Urinary bladder (tissue), 4 donors: ENCODE results near the gene CXCL3. TPM values are rescaled to one million over a fixed set of nuclear protein-coding genes. Genes with fewer than 3 reads are reported as not detected.

ENCODE experiments used
- DNase-seq: peaks from one replicate; pipeline ENCODE4 v3.0.0-alpha.2; 2015; ENCODE audit errors: extremely low spot score
- H3K27ac ChIP-seq: one replicate; pipeline ENCODE4 v1.5.1; 2013; ENCODE audit warnings: low read depth, mild to moderate bottlenecking, moderate library complexity
- H3K36me3 ChIP-seq: one replicate; pipeline ENCODE4 v1.6.1; 2013; ENCODE audit warnings: mild to moderate bottlenecking, moderate library complexity; ENCODE audit not compliant: insufficient read depth
- H3K4me1 ChIP-seq: one replicate; pipeline ENCODE4 v1.6.1; 2013; ENCODE audit warnings: mild to moderate bottlenecking, moderate library complexity; ENCODE audit not compliant: insufficient read depth
- H3K4me3 ChIP-seq: one replicate; pipeline ENCODE4 v1.5.1; 2013; ENCODE audit warnings: low read depth, low read length
- whole genome bisulfite sequencing: extraction: QIAGEN DNeasy Blood & Tissue Kit; methylation state at CpG from one replicate; pipeline ENCODE4 v1.1.7; 2013; 5-methylcytosine and 5-hydroxymethylcytosine counted together
- polyA plus RNA-seq: library from polyadenylated mRNA; stranded (reverse); fragments of 200-250 nt; gene quantifications from one replicate; pipeline ENCODE4 v1.2.3, GENCODE V29; 2013
- total RNA-seq: library from RNA; depleted of rRNA; stranded (reverse); fragments of >200 nt; gene quantifications from one replicate; pipeline ENCODE4 v1.2.3, GENCODE V29; 2014
- donor health status: healthy with polysubstance abuse.
- donor health status: healthy.

CXCL3 gene
- total and polyA plus RNA-seq, 2 donors: 0.95 TPM; not detected in 1

DNA sequence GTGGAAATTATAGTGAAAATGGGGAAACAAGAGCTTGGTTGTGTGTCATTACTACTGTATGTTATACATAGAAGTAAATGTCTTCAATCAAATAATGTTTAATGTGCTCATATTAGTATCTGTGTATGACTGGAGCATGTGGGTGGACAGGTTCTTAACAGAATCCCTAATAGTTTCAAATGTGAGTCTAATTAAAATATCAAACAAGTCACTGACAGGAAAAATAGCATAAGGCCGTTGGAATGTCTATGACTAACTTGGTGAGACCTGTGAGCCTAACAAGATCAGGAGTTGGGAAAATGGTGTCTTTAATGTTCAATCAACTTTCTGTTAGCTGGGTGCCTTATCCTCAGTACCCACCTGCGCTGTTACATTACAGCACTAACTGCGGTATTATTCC lies 6.2 kb upstream of the CXCL3 start:
- no peak overlapping the region for H3K4me3 ChIP-seq
- no peaks in the 10 kb centered on the region for H3K36me3 ChIP-seq
- H3K27ac ChIP-seq: no peak overlapping the region
- DNase-seq: no peak
- no peaks in the 10 kb centered on the region for H3K4me1 ChIP-seq
- 84% methylated on average over 3 of the region's 3 CpGs for WGBS

DNA sequence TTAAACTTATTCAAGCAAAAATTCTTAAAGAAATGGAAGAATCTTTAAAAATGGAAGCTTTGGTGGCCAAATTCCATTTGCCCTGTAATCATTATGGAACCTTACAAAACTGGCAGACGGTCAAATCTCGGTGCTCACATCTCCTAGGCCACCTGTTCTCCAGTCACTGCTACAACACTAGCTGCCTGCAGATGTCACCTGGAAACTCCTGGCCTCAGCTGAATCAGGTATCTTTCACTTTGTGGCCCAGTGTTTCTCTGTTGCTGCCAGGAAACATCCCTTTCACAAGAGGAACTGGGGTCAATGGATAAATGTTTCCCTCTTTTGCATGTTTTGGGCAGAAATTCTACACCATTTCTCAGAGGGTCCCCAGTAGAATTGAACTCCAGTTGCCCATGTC lies 4.2 kb upstream of the CXCL3 start:
- H3K27ac ChIP-seq: no peak overlapping the region
- H3K36me3 ChIP-seq: no peaks in the 10 kb centered on the region
- DNase-seq: no peak
- no peak overlapping the region for H3K4me3 ChIP-seq
- no peaks in the 10 kb centered on the region for H3K4me1 ChIP-seq
- WGBS: 77% methylated on average over 2 of the region's 2 CpGs

DNA sequence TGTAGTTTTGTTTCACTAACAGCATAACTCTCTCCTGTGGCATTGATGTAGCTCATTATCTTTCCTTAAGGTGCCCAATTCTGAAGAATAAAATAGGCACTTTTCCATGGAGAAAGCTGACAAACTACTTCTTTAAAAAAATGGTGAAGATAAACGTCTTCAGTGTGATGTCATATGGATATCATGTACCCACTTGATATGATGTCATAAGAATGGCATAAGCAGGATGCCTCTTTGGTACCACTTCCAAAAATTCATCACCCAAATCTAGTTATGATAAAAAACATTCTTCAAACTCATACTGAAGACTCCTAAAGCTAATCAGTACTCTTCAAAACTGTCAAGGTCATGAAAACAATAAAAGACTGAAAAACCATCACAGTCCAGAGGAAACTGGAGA lies 2.9 kb upstream of the CXCL3 start:
- Histone ChIP-seq H3K4me3 (no peak overlapping the region), H3K4me1 (no peaks in the 10 kb centered on the region), H3K27ac (no peak overlapping the region), H3K36me3 (no peaks in the 10 kb centered on the region)
- no peak for DNase-seq
- 35% methylated on average over 1 of the region's 1 CpG for WGBS

DNA sequence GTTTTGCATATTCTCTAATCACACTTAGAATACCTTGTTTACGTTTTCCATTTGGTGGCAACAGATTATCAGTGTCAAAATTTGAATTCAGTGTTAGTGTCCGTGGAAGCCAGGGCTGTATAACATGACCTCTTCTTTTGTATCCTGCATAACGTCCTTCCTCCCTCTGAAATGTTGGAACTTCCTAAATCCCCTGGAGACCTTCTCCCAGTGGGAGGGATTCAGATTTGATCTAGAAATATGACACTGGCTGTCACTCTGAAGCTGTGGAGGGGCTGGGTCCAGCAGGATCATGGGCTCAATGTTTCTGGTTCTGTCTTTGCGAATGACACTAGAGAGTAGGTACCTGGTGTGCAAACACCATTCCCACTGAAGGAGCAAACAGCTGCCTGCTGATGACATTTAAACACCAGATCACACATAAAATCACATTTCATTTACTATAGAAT lies 850 bp upstream of the CXCL3 start:
- 21% methylated on average over 4 of the region's 4 CpGs for WGBS
- Histone ChIP-seq H3K4me3 (peak overlapping the region; percentile 77), H3K36me3 (no peaks in the 10 kb centered on the region), H3K4me1 (no peaks in the 10 kb centered on the region), H3K27ac (no peak overlapping the region)
- DNase-seq: no peak

DNA sequence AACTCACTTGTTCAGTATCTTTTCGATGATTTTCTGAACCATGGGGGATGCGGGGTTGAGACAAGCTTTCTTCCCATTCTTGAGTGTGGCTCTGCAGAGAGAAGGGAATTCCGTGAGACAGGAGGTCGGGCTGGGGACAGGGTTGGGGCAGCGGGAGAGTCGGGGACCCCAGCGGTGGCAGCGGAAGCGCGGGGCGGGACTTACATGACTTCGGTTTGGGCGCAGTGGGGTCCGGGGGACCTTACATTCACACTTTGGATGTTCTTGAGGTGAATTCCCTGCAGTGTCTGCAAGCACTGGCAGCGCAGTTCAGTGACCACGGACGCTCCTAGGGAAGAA lies 434 bp downstream of the CXCL3 start:
- H3K27ac ChIP-seq: no peak overlapping the region
- 4% methylated on average over 17 of the region's 17 CpGs for WGBS
- DNase-seq: no peak
- peak overlapping the region; percentile 77 for H3K4me3 ChIP-seq
- H3K36me3 ChIP-seq: no peaks in the 10 kb centered on the region
- H3K4me1 ChIP-seq: no peaks in the 10 kb centered on the region

DNA sequence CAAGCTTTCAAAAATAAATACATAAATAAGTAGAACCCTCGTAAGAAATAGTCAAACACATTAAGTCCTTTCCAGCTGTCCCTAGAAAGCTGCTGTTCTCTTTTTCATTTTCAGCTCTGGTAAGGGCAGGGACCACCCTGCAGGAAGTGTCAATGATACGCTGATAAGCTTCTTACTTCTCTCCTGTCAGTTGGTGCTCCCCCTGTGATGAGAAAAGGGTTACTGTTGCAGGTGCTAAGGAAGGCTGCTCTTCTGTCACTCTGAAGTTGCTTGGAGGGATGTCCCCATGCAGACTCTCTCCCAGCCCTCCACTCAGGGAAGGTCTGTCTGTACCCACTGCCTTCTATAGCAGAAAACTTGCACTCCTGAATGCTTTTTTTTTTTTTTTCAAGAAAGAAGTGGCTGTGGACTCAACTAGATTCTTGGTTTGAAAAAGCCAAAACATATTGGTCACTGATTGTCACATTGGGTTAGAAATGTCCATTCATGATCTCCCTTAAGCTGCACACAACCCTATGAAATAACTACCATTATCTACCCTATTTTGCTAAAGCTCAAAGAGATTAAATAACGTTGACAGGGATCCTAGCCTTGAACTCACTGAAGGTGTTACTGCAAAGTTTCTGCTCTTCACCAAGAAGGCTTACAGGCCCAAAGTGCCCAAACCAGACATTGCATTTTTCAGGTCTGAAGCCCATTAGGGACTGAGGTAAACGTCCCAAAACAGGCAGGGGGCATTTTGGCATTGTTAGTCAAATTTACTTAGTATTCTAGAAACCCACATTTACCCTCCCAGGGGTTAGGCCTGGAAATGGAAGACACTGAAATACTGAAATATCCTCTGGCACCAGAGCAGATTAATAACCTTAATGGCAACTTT lies 1.2 kb downstream of the CXCL3 start:
- WGBS: 64% methylated on average over 4 of the region's 4 CpGs
- H3K4me3 ChIP-seq: peak overlapping the region; percentile 7
- H3K27ac ChIP-seq: no peak overlapping the region
- H3K4me1 ChIP-seq: no peaks in the 10 kb centered on the region
- no peaks in the 10 kb centered on the region for H3K36me3 ChIP-seq
- no peak for DNase-seq

DNA sequence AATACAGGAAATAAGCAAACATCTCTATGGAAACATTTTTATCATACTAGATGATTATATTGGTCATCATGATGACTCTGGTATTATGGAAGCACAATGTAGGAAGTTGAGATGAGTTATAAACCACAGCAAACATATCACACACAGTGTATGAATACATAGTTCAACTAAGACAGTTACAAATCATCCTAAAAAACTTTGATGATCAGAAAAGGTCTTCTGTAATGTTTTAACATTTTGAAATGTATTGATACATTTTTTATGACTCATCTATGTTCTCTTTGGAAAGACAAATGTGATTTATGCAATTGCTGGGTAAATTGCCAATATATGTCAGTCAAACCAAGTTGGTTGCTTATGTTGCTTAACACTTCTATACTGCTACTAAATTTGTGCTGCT lies 4.8 kb downstream of the CXCL3 start:
- no peak for DNase-seq
- H3K27ac ChIP-seq: no peak overlapping the region
- H3K4me1 ChIP-seq: no peaks in the 10 kb centered on the region
- no peak overlapping the region for H3K4me3 ChIP-seq
- H3K36me3 ChIP-seq: no peaks in the 10 kb centered on the region

DNA sequence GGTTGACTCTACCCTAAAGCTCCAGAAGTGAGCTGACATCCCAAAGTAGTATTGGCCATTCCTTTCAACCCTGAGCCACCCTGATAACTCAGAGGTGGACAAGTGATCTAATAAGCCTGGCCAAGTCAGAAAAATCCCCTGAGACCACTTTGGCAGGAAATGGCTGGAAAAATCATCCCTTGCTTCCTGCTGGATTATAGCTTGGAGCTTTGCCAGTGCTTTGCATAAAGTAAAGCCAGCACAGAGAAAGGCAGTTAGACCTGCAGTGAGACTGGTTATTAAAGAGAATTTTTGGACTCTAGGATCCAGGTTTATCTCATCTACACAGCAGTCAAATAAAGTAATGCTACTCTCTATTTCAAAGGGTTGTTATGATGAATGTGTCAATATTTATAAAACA lies 6.4 kb downstream of the CXCL3 start:
- H3K4me3 ChIP-seq: no peak overlapping the region
- no peak for DNase-seq
- no peaks in the 10 kb centered on the region for H3K36me3 ChIP-seq
- no peaks in the 10 kb centered on the region for H3K4me1 ChIP-seq
- H3K27ac ChIP-seq: no peak overlapping the region

DNA sequence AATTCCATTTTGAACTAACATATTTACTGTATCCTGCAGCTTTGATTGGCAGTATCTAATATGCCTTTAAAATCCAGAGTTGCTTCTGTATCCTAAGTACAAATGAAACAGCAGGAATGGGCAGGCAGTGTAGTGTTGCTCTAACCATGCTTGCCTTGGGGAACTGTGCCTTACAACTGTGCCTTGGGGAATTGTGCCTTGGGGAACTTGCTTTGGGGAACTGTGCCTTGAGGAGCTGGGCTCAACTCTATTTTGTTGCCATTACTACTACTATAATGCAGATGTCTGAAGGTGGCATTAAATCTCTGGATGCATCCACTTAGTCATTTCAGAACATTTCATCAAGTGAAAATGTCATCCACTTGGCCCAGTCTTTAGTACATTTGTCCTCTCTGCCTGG lies 6.9 kb downstream of the CXCL3 start:
- no peak overlapping the region for H3K4me3 ChIP-seq
- no peak for DNase-seq
- H3K4me1 ChIP-seq: no peaks in the 10 kb centered on the region
- H3K27ac ChIP-seq: no peak overlapping the region
- H3K36me3 ChIP-seq: no peaks in the 10 kb centered on the region

DNA sequence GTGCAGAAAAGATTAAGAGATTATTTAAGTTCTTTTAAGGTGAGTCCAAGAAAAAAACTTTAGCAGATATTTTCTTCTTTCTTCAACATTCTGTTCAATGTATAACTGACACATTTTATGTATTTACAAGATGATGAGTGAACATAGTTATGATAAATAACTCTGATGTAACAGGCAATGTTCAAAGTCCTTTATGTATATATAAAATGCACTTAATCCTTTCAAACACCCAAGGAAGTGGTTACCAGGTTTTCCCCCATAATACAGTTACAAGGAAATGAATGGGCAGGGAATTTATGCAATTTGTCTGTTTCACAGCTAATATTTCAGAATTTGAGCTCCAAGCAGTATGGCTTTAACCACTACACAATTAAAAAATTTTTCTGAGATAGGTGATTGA lies 8.2 kb downstream of the CXCL3 start:
- DNase-seq: no peak
- no peaks in the 10 kb centered on the region for H3K4me1 ChIP-seq
- H3K4me3 ChIP-seq: no peak overlapping the region
- no peak overlapping the region for H3K27ac ChIP-seq
- no peaks in the 10 kb centered on the region for H3K36me3 ChIP-seq

DNA sequence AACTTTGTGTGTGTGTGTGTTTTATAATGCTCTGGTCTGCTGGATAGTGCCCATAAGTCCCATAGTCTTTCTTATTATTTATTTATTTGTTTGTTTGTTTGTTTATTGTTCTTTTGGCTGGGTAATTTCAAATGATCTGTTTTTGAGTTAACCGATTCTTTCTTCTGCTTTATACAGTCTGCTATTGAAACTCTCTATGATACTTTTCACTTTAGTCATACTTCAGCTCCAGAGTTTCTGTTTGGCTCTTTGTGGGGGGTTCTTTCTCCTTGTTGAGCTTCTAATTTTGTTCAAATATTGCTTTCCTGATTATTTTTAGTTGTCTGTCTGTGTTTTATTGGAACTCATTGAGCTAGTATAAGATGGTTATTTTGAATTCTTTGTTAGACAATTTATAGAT lies 10.0 kb downstream of the CXCL3 start:
- WGBS: 45% methylated on average over 1 of the region's 1 CpG
- Histone ChIP-seq H3K36me3 (no peaks in the 10 kb centered on the region), H3K4me3 (no peak overlapping the region), H3K27ac (no peak overlapping the region), H3K4me1 (no peaks in the 10 kb centered on the region)
- DNase-seq: no peak

DNA sequence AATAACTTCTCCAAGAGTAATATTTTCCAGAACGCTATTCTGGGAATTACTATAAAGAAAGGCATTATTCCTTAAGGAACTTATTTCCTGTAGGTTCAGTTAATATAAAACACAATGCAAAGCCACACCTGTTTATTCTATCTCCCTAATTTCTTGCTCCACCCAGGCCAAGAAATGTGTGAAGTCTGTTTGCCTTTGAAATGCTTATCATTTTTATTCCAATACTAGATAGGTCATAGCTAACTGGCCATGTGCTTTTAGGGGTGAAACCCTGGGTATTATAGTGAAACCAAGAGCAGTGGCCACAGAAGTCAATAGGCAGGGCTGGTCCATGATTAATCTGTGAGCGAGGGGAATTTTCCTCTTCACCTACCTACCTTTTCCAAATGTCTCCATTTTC lies 14.8 kb downstream of the CXCL3 start:
- WGBS: 87% methylated on average over 2 of the region's 2 CpGs
- Histone ChIP-seq H3K27ac (no peak overlapping the region), H3K36me3 (no peaks in the 10 kb centered on the region), H3K4me1 (no peaks in the 10 kb centered on the region), H3K4me3 (no peak overlapping the region)
- DNase-seq: no peak

DNA sequence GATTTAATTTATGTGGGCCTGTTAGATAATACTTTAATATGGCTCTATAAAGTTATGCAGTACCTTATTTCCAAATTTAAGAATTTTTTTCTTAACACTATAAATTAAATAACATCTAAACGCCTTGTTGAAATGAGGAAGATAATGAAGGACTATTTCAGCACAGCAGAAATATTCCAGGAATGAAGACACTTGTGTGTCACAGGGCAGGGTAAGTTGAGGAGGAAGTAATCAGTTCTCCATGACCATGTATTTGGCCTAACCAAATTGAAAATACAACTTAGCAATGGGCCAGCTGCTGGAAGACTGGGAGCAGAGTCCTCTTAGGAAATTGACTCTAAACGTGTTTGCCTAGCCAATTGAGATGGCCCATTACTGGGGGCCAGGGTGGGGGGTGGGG lies 16.9 kb downstream of the CXCL3 start:
- WGBS: 62% methylated on average over 2 of the region's 2 CpGs
- no peak overlapping the region for H3K27ac ChIP-seq

DNA sequence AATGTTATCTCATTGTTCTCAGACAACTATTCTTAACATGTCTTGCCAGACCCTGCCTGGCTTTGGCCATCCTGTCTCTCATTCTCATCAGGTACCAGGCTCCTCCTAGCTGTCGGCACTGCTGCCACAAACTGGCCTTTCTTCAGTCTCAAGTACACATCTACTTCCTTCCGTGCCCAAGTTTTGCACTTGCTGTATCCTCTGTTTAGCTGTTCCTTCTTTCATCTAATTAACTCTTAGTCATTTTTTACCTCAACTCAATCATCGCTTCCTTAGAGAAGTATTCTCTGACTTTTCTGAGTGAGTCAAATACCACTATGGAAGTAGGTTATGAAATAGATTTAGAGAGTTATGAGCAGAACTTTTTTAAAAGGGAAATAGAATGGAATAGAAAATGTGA lies 19.7 kb downstream of the CXCL3 start:
- Histone ChIP-seq H3K4me3 (no peak overlapping the region), H3K27ac (no peak overlapping the region), H3K4me1 (no peaks in the 10 kb centered on the region), H3K36me3 (no peaks in the 10 kb centered on the region)
- DNase-seq: no peak
- 74% methylated on average over 3 of the region's 3 CpGs for WGBS

More for the DNA sequence above, 16.9 kb downstream of the CXCL3 start:
- no peak for DNase-seq
- Histone ChIP-seq H3K4me3 (no peak overlapping the region), H3K36me3 (no peaks in the 10 kb centered on the region), H3K4me1 (no peaks in the 10 kb centered on the region)

DNA sequence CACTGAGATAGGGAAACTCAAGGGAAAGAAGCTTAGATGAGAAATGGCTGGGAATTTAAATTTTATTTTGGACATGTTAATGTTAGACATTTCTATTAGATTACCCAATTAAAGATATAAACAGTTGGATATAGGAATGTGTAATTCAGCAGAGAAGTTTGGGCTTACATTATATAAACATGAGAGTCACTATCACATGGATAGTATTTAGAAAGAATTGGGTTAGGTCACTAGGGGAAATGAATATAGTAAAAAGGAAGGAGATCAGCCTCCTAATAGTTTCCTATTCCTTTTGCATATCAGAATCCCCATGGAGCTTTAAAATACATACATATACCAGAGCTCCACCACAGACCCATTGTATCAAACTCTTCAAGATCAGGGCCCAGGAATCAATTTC lies 20.4 kb downstream of the CXCL3 start:
- DNase-seq: no peak
- H3K36me3 ChIP-seq: no peaks in the 10 kb centered on the region
- H3K4me3 ChIP-seq: no peak overlapping the region
- H3K27ac ChIP-seq: no peak overlapping the region
- H3K4me1 ChIP-seq: no peaks in the 10 kb centered on the region
